ENCODE results near the gene FGD5.

- TF ChIP-seq CTCF (IDR thresholded peaks at IDR 0.05) (no peak), POLR2A (IDR thresholded peaks at IDR 0.05) (no peak)
Observed at GRCh38 chr3:14822670-14823390, 4.1 kb downstream of the FGD5 start.

Data from esophagus squamous epithelium (tissue), 4 donors.